ENCODE measurements around the gene TBCC. TPM values are rescaled to one million over a fixed set of nuclear protein-coding genes. Genes with fewer than 3 reads are reported as not detected.

TBCC gene
- total and polyA plus RNA-seq, 2 of the 13 experiments (the other 11 are each of a cell fraction or from before 2014, with no cell fraction given): 14.8 to 36.1 TPM

GRCh38 chr6:42745640-42746462 lies at the start of gene TBCC (continued):
- TF ChIP-seq, protein P1, sequence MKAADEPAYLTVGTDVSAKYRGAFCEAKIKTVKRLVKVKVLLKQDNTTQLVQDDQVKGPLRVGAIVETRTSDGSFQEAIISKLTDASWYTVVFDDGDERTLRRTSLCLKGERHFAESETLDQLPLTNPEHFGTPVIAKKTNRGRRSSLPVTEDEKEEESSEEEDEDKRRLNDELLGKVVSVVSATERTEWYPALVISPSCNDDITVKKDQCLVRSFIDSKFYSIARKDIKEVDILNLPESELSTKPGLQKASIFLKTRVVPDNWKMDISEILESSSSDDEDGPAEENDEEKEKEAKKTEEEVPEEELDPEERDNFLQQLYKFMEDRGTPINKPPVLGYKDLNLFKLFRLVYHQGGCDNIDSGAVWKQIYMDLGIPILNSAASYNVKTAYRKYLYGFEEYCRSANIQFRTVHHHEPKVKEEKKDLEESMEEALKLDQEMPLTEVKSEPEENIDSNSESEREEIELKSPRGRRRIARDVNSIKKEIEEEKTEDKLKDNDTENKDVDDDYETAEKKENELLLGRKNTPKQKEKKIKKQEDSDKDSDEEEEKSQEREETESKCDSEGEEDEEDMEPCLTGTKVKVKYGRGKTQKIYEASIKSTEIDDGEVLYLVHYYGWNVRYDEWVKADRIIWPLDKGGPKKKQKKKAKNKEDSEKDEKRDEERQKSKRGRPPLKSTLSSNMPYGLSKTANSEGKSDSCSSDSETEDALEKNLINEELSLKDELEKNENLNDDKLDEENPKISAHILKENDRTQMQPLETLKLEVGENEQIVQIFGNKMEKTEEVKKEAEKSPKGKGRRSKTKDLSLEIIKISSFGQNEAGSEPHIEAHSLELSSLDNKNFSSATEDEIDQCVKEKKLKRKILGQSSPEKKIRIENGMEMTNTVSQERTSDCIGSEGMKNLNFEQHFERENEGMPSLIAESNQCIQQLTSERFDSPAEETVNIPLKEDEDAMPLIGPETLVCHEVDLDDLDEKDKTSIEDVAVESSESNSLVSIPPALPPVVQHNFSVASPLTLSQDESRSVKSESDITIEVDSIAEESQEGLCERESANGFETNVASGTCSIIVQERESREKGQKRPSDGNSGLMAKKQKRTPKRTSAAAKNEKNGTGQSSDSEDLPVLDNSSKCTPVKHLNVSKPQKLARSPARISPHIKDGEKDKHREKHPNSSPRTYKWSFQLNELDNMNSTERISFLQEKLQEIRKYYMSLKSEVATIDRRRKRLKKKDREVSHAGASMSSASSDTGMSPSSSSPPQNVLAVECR (CRISPR knock-in tag; IDR thresholded peaks at IDR 0.05; ENCODE audit: borderline replicate concordance): peak; percentile 84
- TF ChIP-seq HOXA9 (CRISPR knock-in tag; IDR thresholded peaks at IDR 0.05; ENCODE audit: borderline replicate concordance) (no peak), ZNF343 (CRISPR knock-in tag; IDR thresholded peaks at IDR 0.05) (no peak; the same call in 1 of the 2 replicates), ZBTB1 (CRISPR knock-in tag; IDR thresholded peaks at IDR 0.05; ENCODE audit: borderline replicate concordance) (no peak), PHF8 (CRISPR knock-in tag; IDR thresholded peaks at IDR 0.05) (peak; percentile 95), PLSCR1 (CRISPR knock-in tag; IDR thresholded peaks at IDR 0.05; ENCODE audit: borderline replicate concordance) (no peak), ZBTB2 (CRISPR knock-in tag; IDR thresholded peaks at IDR 0.05; ENCODE audit: low read depth) (no peak), ZBTB25 (CRISPR knock-in tag; IDR thresholded peaks at IDR 0.05) (no peak; the same call in 1 of the 2 replicates), ZNF790 (CRISPR knock-in tag; IDR thresholded peaks at IDR 0.05; ENCODE audit: borderline replicate concordance) (0 out of 2 replicates have a peak, but pooled peaks have one; percentile 4), SIN3B (IDR thresholded peaks at IDR 0.05; ENCODE audit: low read length) (peak; percentile 73)
- TF ChIP-seq, protein P2, sequence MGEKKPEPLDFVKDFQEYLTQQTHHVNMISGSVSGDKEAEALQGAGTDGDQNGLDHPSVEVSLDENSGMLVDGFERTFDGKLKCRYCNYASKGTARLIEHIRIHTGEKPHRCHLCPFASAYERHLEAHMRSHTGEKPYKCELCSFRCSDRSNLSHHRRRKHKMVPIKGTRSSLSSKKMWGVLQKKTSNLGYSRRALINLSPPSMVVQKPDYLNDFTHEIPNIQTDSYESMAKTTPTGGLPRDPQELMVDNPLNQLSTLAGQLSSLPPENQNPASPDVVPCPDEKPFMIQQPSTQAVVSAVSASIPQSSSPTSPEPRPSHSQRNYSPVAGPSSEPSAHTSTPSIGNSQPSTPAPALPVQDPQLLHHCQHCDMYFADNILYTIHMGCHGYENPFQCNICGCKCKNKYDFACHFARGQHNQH (CRISPR knock-in tag; IDR thresholded peaks at IDR 0.05): no peak; the same call in none of the 2 replicates
